Measurements from ENCODE around the gene SMAD1. TPM values are rescaled to one million over a fixed set of nuclear protein-coding genes. Genes with fewer than 3 reads are reported as not detected.
"Not testable (repeated sequence)": the region's sequence is repeated elsewhere in the genome, so short reads cannot be mapped to it uniquely, and the experiment has no call there.

Gene SMAD1
- total RNA-seq, 1 experiment from 2014 or later = 21.1 TPM

- no peak overlapping the region for H2BK5ac ChIP-seq (ENCODE audit: insufficient read length, low read length)
- WGBS (ENCODE audit: extremely low coverage, insufficient read length, low lambda C conversion rate) = no CpG with 5 or more reads among the region's 4 CpGs
- no peak overlapping the region for H2BK12ac ChIP-seq (ENCODE audit: insufficient read length, low read depth, low read length)
- no peak overlapping the region for H4K8ac ChIP-seq (replicated peaks; ENCODE audit: insufficient read length, low read depth, low read length)
- H3K23me2 ChIP-seq (ENCODE audit: insufficient read length, low read depth, low read length, poor library complexity, severe bottlenecking) = no peaks in the 10 kb centered on the region
- H3K4me3 Mint-ChIP-seq = no peak overlapping the region
- no peak overlapping the region for H3K56ac ChIP-seq (ENCODE audit: insufficient read length, low read depth, low read length)
- H3K27ac Mint-ChIP-seq = peak overlapping the region in 1 of 3 experiments; percentile 40; a peak in 1 of 7 replicates
- H2BK120ac ChIP-seq (ENCODE audit: low read depth, low read length, poor library complexity, severe bottlenecking) = no peak overlapping the region
- no peak overlapping the region for H2BK20ac ChIP-seq (ENCODE audit: low read depth, low read length, poor library complexity, severe bottlenecking)
- H3K4me2 ChIP-seq (ENCODE audit: insufficient read depth, insufficient read length, low read length) = no peak overlapping the region
- H2AK5ac ChIP-seq (ENCODE audit: insufficient read length, low read length) = no peak overlapping the region
- no peak overlapping the region for H3K18ac ChIP-seq (ENCODE audit: insufficient read length, low read depth, low read length)
- no peak overlapping the region for H3K23ac ChIP-seq (ENCODE audit: insufficient read length, low read depth, low read length)
- H2BK15ac ChIP-seq (ENCODE audit: low read depth, low read length) = no peak overlapping the region
- H3K14ac ChIP-seq (ENCODE audit: insufficient read depth, low read length) = no peak overlapping the region
- H4K20me1 ChIP-seq (ENCODE audit: control insufficient read depth, insufficient read depth, insufficient read length) = no peaks in the 10 kb centered on the region
- H3K79me2 ChIP-seq (ENCODE audit: insufficient read depth, low read length) = no peaks in the 10 kb centered on the region
- no peaks in the 10 kb centered on the region for H3K27me3 Mint-ChIP-seq (ENCODE audit: low read depth)
- no peak overlapping the region for H3K9ac ChIP-seq (ENCODE audit: extremely low read depth, insufficient read length, low read length)
- no peaks in the 10 kb centered on the region for H3K27me3 ChIP-seq (ENCODE audit: insufficient read depth, low read length)
- no peak overlapping the region for H3K27ac ChIP-seq (ENCODE audit: insufficient read length, low read depth, low read length)
- TF ChIP-seq CTCF (conservative IDR thresholded peaks at IDR 0.05) = no peak
- no peak overlapping the region for H3T11ph ChIP-seq (ENCODE audit: low read length)
- H2AFZ ChIP-seq (ENCODE audit: low read length) = no peak overlapping the region
- H3K9me3 Mint-ChIP-seq = no peaks in the 10 kb centered on the region
- no peak overlapping the region for H4K5ac ChIP-seq (ENCODE audit: insufficient read length, low read depth, low read length)
- H3K4ac ChIP-seq (ENCODE audit: low read depth, low read length) = no peak overlapping the region
- H3K36me3 Mint-ChIP-seq (ENCODE audit: insufficient read depth in 1 of 3, low read depth in 3 of 3) = no peaks in the 10 kb centered on the region
- H4K91ac ChIP-seq (ENCODE audit: insufficient read length, low read depth, low read length) = no peak overlapping the region
- H3K9me3 ChIP-seq (ENCODE audit: control insufficient read depth, low read depth, low read length) = no peaks in the 10 kb centered on the region
- no peaks in the 10 kb centered on the region for H3K79me1 ChIP-seq (ENCODE audit: insufficient read depth, low read depth, low read length, poor library complexity, severe bottlenecking)
- H3K4me1 ChIP-seq (ENCODE audit: insufficient read depth, low read length) = no peaks in the 10 kb centered on the region
- peaks cover 20 to 23% of the 10 kb centered on the region in 2 experiments for H3K4me1 Mint-ChIP-seq
- DNase-seq = no peak
Observed at GRCh38 chr4:145533001-145533400, 51.3 kb downstream of the SMAD1 start.

- not testable (repeated sequence) for H3K36me3 Mint-ChIP-seq (ENCODE audit: insufficient read depth in 1 of 3, low read depth in 3 of 3); H2BK20ac ChIP-seq (ENCODE audit: low read depth, low read length, poor library complexity, severe bottlenecking); H3K56ac ChIP-seq (ENCODE audit: insufficient read length, low read depth, low read length); H3K27me3 Mint-ChIP-seq (ENCODE audit: low read depth); H3K9ac ChIP-seq (ENCODE audit: extremely low read depth, insufficient read length, low read length); H4K20me1 ChIP-seq (ENCODE audit: control insufficient read depth, insufficient read depth, insufficient read length); H3K14ac ChIP-seq (ENCODE audit: insufficient read depth, low read length); H3K18ac ChIP-seq (ENCODE audit: insufficient read length, low read depth, low read length); H2BK120ac ChIP-seq (ENCODE audit: low read depth, low read length, poor library complexity, severe bottlenecking); H4K8ac ChIP-seq (replicated peaks; ENCODE audit: insufficient read length, low read depth, low read length); H3K79me2 ChIP-seq (ENCODE audit: insufficient read depth, low read length); H3K9me3 ChIP-seq (ENCODE audit: control insufficient read depth, low read depth, low read length); H4K91ac ChIP-seq (ENCODE audit: insufficient read length, low read depth, low read length); H3T11ph ChIP-seq (ENCODE audit: low read length); H2BK5ac ChIP-seq (ENCODE audit: insufficient read length, low read length); H3K4me1 ChIP-seq (ENCODE audit: insufficient read depth, low read length); H2AK5ac ChIP-seq (ENCODE audit: insufficient read length, low read length); H3K27ac Mint-ChIP-seq; H3K27me3 ChIP-seq (ENCODE audit: insufficient read depth, low read length); H3K23me2 ChIP-seq (ENCODE audit: insufficient read length, low read depth, low read length, poor library complexity, severe bottlenecking); H3K4me3 Mint-ChIP-seq; H3K4me2 ChIP-seq (ENCODE audit: insufficient read depth, insufficient read length, low read length); H3K4ac ChIP-seq (ENCODE audit: low read depth, low read length); H3K27ac ChIP-seq (ENCODE audit: insufficient read length, low read depth, low read length); H3K23ac ChIP-seq (ENCODE audit: insufficient read length, low read depth, low read length); H2BK12ac ChIP-seq (ENCODE audit: insufficient read length, low read depth, low read length); H2BK15ac ChIP-seq (ENCODE audit: low read depth, low read length); H3K79me1 ChIP-seq (ENCODE audit: insufficient read depth, low read depth, low read length, poor library complexity, severe bottlenecking); H2AFZ ChIP-seq (ENCODE audit: low read length); DNase-seq; H3K9me3 Mint-ChIP-seq; H4K5ac ChIP-seq (ENCODE audit: insufficient read length, low read depth, low read length)
- H3K4me1 Mint-ChIP-seq = peaks cover 20 to 23% of the 10 kb centered on the region in 2 experiments
- no CpG with 5 or more reads among the region's 3 CpGs for WGBS (ENCODE audit: extremely low coverage, insufficient read length, low lambda C conversion rate)
Observed at GRCh38 chr4:145533415-145533814, 51.8 kb downstream of the SMAD1 start.
